Pancreas (tissue), 10 donors: ENCODE results near the gene TMEM61. TPM values are rescaled to one million over a fixed set of nuclear protein-coding genes. Genes with fewer than 3 reads are reported as not detected.
"Not testable (repeated sequence)": the region's sequence is repeated elsewhere in the genome, so short reads cannot be mapped to it uniquely, and the experiment has no call there.

Experiments used
- ATAC-seq, 4 donors: fragments of 200-7000 bp; cut with Tn5 transposase; one replicate each; pipeline versions ENCODE4 v1.8.0 to v1.9.1; 2020; ENCODE audit warnings: mild to moderate bottlenecking in 4 of 4, moderate library complexity in 4 of 4
- DNase-seq, 6 donors: peaks; one replicate each; pipeline ENCODE4 v3.0.0-alpha.2; 2020
- FAIRE-seq: peaks from 2 replicates; lab custom pipeline; 2012; peaks lifted over from hg19 to GRCh38; lab: Jason Lieb, UNC
- H3K27ac ChIP-seq, 4 donors: fragments of 200-600 bp; sonication (generic); 1 replicate in 3 of 4; 2 replicates in 1 of 4; pipeline versions ENCODE4 v1.5.0 to v1.8.0; 2020
- H3K27me3 ChIP-seq, 4 donors: fragments of 200-600 bp; one replicate each; pipeline ENCODE4 v1.8.0; 2021
- H3K36me3 ChIP-seq, 3 donors: fragments of 200-600 bp; sonication (generic) in 1 of 3; one replicate each; pipeline versions ENCODE4 v1.5.0 to v1.8.0; 2020 to 2021
- H3K4me1 ChIP-seq, 3 donors: fragments of 200-600 bp; one replicate each; pipeline ENCODE4 v1.8.0; 2021
- H3K4me3 ChIP-seq, 4 donors: fragments of 200-600 bp; sonication (generic) in 2 of 4; one replicate each; pipeline versions ENCODE4 v1.5.0 to v1.8.0; 2020 to 2021
- H3K9me3 ChIP-seq, 4 donors: fragments of 200-600 bp; one replicate each; pipeline ENCODE4 v1.8.0; 2021
- CTCF ChIP-seq, 4 donors: fragments of 200-600 bp; sonication (generic) in 3 of 4; IDR thresholded peaks; one replicate each; pipeline versions ENCODE4 v1.5.0 to v1.8.0; 2021; ENCODE audit warnings: antibody characterized with exemption in 4 of 4
- WGBS, 2 donors: extraction: QIAGEN DNeasy Blood & Tissue Kit; methylation state at CpG; one replicate each; pipeline ENCODE4 v1.1.7; 2013; 5-methylcytosine and 5-hydroxymethylcytosine counted together
- intact Hi-C, 3 donors: fragments of 100-400 bp; cut with DNase I; formaldehyde crosslinking; loops; one replicate each; pipeline versions ENCODE4 v1.11.1 to v1.14.2; 2022
- polyA plus RNA-seq, 2 donors: library from polyadenylated mRNA; stranded (reverse); fragments of 200-250 nt; gene quantifications; one replicate each; pipeline ENCODE4 v1.2.3, GENCODE V29; 2013
- total RNA-seq, 6 donors: library from RNA; stranded (reverse); fragmentation: NEBNext Ultra II Directional in 4 of 6; extraction: Animal tissue kit (Norgen Biotek cat#: 25700) in 4 of 6; gene quantifications; one replicate each; pipeline versions ENCODE4 v1.2.1 to v1.2.4, GENCODE V29; 2021 to 2023
- donor health status: healthy with polysubstance abuse.
- donor health status: DM: no; HTN: no; CAD: no; lungs with moderate emphysema.
- donor health status: DM: no; HTN: no; CAD: no.
- donor health status: control.
- donor health status: control.
- donor health status: Bipolar disorder and iron deficiency.
- donor health status: DM: yes; HTN: yes; CAD: no.
- donor health status: DM: no; HTN: no; CAD: no.
- donor health status: DM: no; HTN: no; CAD: no.
- donor health status: DM: yes; HTN: yes; CAD: no.

TMEM61 gene
- 1 to 10 TPM; 1.1 to 2.0 (median 1.6) TPM for total RNA-seq
- 10 to 100 TPM in 1 of 2 donors, 1 to 10 TPM in 1; 4.6 to 15.6 TPM for polyA plus RNA-seq

- FAIRE-seq, result no peak
- TF ChIP-seq CTCF (IDR thresholded peaks at IDR 0.05), result no peak
- ATAC-seq, result peak; percentile 86 to 95 (median 92)
- 4 to 5% methylated on average over 32 to 69 of the region's 69 CpGs for WGBS, 2 donors
- Histone ChIP-seq H3K9me3 (no peaks in the 10 kb centered on the region), H3K4me1 (no peaks in the 10 kb centered on the region), H3K4me3 (peak within 1 kb of the TSS; percentile 31 to 72 (median 50)), H3K27ac (peak within 1 kb of the TSS in 2 of 4 donors; percentile 8 to 10), H3K27me3 (no peaks in the 10 kb centered on the region), H3K36me3 (no peaks in the 10 kb centered on the region)
- peak; percentile 36 to 83 (median 60) for DNase-seq
- intact Hi-C loops, result no loop called here
Measured at GRCh38 chr1:54980528-54981241, at the start of gene TMEM61. TSS of gene TMEM61 (plus strand) at chr1:54980628. CDS start at chr1:54981066, 438 bp downstream.

GRCh38 chr1:54931275-54931840, 49.1 kb upstream of the TMEM61 start:
- FAIRE-seq, result no peak
- Histone ChIP-seq H3K4me1 (no peaks in the 10 kb centered on the region), H3K27ac (no peak overlapping the region), H3K9me3 (no peaks in the 10 kb centered on the region), H3K27me3 (no peaks in the 10 kb centered on the region), H3K36me3 (no peaks in the 10 kb centered on the region), H3K4me3 (no peak overlapping the region)
- ATAC-seq, result no peak
- no peak for DNase-seq
- 87 to 91% methylated on average over 1 of the region's 1 CpG for WGBS, 2 donors
- no peak for TF ChIP-seq CTCF (IDR thresholded peaks at IDR 0.05)
- intact Hi-C loops, result no loop called here

GRCh38 chr1:54934081-54934480, 46.3 kb upstream of the TMEM61 start:
- H3K4me1 ChIP-seq, intact Hi-C loops, H3K4me3 ChIP-seq, ATAC-seq, FAIRE-seq, DNase-seq, H3K36me3 ChIP-seq, H3K27me3 ChIP-seq, H3K9me3 ChIP-seq, H3K27ac ChIP-seq: not testable (repeated sequence)
- 87 to 92% methylated on average over 6 of the region's 6 CpGs for WGBS, 2 donors

GRCh38 chr1:54934869-54935268, 45.6 kb upstream of the TMEM61 start:
- H3K27me3 ChIP-seq, result no peaks in the 10 kb centered on the region
- DNase-seq (no peak), ATAC-seq (peak in 3 of 4 donors; percentile 21 to 54 (median 30)), FAIRE-seq (no peak)
- H3K4me3 ChIP-seq, result no peak overlapping the region
- no peaks in the 10 kb centered on the region for H3K4me1 ChIP-seq
- no peaks in the 10 kb centered on the region for H3K9me3 ChIP-seq
- intact Hi-C loops, result no loop called here
- TF ChIP-seq CTCF (IDR thresholded peaks at IDR 0.05), result no peak
- H3K36me3 ChIP-seq, result no peaks in the 10 kb centered on the region
- H3K27ac ChIP-seq, result no peak overlapping the region

GRCh38 chr1:54936791-54937190, 43.6 kb upstream of the TMEM61 start:
- no peaks in the 10 kb centered on the region for H3K4me1 ChIP-seq
- no peak overlapping the region for H3K27ac ChIP-seq
- DNase-seq (no peak), FAIRE-seq (no peak), ATAC-seq (no peak)
- no peak overlapping the region for H3K4me3 ChIP-seq
- H3K9me3 ChIP-seq, result no peaks in the 10 kb centered on the region
- H3K27me3 ChIP-seq, result no peaks in the 10 kb centered on the region
- no peak for TF ChIP-seq CTCF (IDR thresholded peaks at IDR 0.05)
- 82 to 92% methylated on average over 4 of the region's 4 CpGs for WGBS, 2 donors
- no peaks in the 10 kb centered on the region for H3K36me3 ChIP-seq
- intact Hi-C loops, result no loop called here
